HG03159 (cell line): Measurements from ENCODE around the gene SLC39A11.

Experiments used
- ATAC-seq: cut with Tn5 transposase; IDR thresholded peaks from one replicate; pipeline ENCODE4 v1.9.1; 2021; ENCODE audit warnings: mild to moderate bottlenecking, moderate library complexity; ENCODE audit not compliant: unreplicated experiment

The SLC39A11 gene

DNA sequence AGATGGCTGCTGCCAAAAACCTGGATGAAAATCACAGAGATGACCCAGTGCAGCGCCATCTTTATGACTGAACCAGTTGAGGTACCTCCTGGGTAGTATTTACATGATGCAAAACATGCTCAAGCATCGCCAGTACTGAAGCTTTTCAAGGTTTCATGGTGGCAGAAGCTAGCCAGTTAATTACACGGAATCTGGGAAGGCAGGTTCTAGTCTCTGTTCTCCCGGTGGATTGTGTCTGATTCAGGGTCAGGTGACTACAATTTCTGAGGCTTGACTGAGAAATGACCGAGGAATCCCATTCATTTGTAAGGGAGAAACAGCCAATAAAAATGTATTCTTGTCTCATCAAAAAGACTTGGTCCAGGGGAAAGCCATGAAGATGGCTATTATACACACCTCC is 209.1 kb downstream of the SLC39A11 start:
- no peak for ATAC-seq

DNA sequence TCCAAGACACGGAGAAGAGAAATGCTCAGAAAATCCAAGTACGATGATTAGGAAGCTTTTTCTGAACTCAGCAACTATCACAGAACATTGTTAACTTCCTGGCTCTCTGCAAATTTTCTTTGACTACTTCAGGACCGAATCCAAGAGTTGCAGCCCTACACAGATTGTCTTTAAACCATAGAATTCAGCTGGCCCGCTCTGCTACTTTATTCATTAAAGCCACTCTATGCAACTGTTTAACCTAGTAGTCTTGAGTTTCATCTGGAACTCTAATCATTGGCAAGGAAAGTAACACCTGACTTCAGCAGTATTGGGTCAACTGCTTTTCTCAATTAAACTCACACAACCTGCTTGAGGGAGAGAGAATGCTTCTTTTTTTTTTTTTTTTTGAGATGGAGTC is 210.1 kb downstream of the SLC39A11 start:
- no peak for ATAC-seq

DNA sequence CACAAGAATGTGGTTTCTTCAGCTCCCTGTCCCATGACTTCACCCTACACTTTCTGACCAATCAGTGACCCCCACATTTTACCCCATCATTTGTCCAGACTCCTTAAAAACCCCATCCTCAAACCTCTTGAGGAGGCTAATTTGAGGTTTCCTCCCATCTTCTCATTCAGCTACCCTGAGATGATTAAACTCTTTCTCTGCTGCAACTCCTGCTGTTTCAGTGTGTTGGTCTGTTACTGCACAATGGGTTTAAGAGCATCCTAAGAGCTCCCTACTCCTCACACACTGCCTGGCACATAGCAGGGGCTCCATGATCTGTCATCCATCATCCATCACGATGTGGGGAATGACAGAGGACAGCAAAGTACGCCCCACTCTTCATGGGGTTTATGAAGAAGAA is 212.6 kb downstream of the SLC39A11 start:
- ATAC-seq = no peak

DNA sequence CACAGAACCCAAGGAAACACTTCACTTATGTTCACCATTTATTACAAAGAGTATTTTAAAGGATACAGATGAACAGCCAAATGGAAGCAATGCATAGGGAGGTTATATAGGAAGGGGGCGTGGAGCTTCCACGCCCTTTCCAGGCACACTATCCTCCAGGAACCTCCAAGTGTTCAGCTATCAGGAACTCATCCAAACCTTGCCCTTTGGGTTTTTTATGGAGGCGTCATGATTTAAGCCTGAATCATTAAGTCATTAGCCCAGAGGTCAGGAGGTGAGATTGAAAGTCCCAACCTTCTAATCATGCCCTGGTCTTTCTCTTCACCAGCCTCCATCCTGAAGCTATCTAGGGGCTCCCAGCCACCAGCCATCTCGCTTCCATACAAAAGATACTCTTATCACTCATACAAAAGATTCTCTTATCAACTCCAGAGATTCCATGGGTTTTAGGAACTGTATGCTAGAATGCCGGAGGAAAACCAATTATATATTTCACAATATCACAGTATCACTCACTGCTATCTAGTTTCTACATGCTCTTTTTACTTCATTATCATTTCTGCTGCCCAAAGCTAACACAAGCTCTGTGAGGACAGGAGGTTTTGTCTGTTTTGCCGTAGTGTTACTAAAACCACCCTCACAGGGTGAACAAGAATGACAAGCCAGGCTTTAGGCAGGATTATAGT is 213.4 kb downstream of the SLC39A11 start:
- ATAC-seq = no peak

DNA sequence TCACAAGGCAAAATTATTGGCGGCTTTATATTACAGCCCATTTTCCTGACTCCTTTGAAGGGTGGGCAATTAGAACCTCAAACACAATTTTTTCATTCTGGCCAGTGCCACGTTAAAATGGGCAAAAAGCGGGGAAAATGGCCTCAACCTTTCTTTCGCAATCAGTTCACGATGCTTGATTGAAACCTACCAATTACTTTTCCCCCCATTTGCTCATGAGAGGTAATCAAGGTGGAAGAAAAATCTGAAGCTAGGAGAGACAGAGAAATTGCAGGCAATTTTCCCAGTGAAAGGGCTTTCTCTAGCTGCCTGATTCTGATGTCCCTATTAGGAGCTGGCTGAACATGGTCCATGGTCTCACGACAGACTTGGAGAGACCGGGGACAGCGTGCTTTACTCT is 215.1 kb downstream of the SLC39A11 start:
- no peak for ATAC-seq

DNA sequence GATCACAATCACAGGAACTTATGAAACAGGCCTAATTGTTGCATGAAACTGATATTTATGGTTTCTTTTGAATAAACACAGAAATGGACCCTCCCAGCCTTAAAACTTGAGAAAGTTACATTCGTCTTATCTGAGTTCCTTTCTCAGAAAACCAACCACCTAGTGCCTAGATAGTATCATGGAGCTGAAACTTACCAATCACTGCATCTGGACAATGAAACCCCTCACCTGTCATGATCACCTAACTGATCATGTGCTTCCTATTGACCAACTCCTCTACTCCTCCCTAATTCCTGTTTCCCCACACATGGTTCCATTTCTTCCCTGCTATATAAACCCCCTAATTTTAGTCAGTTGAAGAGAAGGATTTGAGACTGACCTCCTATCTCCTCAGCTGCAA is 216.1 kb downstream of the SLC39A11 start:
- no peak for ATAC-seq

DNA sequence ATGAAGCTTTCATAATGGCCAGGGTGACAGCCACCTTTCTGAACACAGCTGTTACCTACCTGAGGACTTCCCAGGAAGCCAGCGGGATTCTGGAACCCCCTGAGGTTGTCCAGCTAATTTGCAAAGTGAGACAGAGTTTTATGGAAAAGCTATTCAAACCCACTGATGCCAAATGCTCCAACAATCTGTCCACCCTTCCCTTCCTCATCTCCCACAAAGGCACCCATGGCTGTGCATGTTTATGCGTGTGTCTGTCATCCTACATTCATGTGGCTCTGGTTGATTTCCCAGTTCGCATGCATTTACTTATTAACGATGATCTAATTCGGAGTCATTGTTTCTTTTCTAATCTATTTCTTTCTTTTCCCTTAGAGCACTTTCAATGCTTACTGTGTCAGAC is 217.1 kb downstream of the SLC39A11 start:
- no peak for ATAC-seq

DNA sequence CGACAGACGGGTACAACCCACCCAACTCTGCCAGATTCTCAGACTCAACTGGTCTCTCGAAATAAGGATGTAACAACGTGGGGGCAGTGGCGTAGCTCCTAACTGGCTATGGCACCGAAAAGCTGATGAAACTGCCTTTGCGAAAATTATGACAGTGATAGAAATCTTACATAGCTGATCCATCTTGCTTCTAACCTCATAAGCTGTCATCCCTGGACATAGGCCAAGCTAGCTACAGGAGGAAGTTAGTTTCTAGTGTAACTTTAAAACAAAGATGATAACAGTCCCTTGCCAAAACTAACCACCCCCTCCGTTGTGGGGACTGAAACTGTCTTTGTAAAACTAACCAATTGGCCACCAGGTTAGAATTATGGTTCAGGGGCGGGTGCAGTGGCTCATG is 220.1 kb downstream of the SLC39A11 start:
- ATAC-seq = no peak

DNA sequence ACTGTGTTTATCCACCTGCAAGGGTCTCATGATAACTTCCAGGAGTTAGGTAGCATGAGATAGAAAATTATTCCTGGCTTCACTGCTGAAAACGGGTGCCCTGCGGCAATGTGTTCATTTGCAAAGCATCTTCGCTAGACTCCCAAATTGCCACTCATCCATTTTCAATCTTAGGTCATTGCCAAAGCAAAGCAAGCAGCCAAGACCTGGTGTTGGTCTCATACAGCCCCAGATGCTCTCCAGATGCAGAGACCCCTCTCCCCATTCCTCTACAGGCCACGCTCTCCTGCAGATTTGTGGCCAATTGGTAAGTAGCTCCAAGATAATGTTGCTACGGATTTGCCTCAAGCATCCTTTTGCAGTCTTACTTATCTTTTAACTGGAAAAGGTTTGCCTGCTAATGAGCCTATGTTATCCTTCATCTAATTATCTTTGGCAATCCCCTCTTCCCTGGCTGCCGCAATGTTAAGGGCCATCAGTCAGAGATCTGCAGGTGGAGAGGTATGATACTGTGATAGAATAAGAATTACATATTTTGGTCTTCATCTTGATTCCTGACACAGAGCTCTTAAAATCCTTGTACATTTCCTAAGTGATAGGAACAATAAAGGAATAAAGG is 222.0 kb downstream of the SLC39A11 start:
- ATAC-seq = no peak

DNA sequence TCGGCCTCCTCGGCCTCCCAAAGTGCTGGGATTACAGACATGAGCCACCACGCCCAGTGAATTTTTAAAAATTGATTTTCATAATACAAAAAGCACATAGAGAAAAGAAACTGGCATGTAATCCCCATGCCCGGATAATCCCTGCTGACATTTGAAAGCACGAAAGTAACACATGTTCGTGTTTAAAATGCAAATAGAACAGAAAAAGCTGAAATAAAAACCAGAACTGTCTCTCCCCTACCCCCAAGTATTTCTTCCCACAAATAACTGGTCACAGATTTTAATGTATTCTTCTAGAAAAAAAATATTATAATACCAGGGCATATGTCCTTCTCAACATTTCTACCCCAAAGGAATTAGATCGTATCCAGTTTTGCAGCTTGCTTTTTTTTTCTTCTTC is 222.9 kb downstream of the SLC39A11 start:
- no peak for ATAC-seq

DNA sequence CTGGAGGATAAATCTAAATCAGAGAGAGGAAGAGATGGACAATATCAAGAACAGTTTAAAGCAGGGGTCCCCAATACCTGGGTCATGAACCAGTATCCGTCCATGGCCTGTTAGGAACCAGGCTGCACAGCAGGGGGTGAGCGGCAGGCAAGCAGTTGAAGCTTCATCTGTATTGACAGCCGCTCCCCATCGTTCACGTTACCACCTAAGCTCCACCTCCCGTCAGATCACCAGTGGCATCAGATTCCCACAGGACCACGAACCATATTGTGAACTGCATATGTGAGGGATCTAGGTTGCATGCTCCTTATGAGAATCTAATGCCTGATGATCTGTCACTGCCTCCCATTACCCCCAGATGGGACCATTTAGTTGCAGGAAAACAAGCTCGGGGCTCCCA is 226.5 kb downstream of the SLC39A11 start:
- ATAC-seq = no peak

DNA sequence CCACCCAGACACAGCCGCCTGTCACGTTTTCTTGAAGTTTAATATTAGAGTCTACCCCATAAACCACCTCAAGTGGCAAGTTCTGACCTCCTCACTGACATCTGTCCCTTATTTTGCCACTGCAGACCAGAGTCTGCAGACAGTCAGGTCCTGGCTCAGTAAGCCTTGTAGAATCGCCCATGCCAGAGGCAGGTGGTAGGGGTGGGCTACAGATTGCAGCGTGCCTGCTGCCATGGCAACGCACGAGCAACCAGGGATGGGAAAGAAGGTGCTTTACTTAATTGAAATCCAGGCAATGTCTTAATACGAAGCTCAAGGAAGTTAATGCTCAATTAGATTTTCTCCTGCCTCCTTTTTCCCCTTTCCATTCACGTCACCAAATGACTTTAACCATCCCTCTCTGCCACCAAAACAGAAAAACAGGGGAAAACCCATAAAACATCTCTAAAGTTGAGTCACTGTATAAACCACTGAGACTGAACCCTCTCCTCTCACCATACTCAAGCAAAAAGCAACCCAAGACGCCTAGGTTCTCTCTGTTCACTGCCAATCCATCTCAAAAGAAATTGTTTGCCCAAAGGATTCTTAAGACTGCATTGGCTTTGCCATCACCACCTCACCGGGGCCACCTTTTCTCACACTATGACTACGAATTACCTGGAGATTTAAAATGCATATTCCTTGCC is 228.8 kb downstream of the SLC39A11 start:
- no peak for ATAC-seq

DNA sequence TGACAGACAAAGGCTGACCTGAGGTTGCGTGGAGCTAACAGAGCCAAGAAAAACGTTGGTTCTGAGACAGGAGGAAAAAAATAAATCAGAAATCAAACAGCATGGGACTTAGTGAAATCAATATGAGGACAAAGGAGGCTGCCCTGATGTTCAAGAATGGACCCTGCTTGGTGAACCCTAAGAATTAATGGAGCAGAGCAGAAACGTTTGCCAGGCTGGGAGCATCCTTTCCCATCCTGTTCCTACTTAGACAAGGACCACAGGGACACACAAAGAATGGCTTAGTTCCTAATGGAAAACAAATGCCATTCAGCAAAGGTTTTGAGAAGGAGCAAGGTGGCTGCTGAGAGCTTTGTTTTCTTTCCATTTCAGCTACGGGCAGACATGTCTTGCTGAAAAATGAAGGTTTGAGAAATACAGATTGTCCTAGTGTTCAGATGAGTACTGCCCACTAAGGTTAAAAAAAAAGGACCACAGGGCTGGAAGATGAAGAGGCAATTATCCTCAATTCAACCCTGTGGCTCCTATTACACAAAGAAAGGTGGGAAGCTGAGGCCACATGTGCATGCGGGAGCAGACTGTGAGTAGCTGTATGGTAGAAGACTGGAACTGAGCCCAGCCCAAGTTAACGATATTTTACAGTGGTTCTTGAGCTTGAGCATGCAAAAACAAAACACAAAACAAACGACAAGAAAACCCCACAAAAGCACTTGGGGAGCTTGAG is 230.1 kb downstream of the SLC39A11 start:
- no peak for ATAC-seq

DNA sequence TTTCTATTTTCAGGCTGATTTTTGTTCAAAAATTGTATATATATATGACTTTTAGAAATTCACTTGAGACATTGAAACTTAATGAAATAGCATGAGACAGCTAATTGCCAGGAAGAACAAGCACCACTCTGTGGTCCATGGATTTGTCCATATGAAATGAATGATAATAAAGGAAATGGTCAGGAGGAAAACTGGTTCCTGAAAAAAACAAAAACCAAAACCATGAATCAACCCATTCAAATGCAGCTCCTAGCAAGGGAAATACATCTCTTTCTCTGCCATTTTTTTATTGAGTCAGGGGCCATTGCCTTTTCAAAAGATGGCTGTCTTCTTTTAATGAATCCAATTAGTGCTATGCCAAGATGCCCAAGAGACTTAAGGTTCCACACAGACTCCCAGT is 230.7 kb downstream of the SLC39A11 start:
- ATAC-seq = no peak

DNA sequence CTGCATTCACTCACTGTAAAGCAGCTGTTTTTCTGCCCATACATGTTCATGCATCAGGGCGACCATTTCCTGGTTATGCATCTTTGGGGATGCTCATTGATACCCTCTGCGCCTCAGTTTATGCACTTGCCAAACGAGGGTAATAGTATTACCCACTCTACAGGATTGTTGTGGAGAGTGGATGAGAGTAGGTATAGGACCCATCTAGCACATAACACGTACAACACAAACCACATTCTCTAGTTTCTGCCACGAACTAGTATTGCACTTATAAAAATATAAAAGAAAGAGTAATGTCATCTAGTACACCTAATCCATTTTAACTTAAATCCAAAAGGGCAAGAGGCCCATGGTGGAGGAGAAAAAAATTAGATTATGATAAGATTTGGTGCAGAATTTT is 231.7 kb downstream of the SLC39A11 start:
- ATAC-seq = no peak

DNA sequence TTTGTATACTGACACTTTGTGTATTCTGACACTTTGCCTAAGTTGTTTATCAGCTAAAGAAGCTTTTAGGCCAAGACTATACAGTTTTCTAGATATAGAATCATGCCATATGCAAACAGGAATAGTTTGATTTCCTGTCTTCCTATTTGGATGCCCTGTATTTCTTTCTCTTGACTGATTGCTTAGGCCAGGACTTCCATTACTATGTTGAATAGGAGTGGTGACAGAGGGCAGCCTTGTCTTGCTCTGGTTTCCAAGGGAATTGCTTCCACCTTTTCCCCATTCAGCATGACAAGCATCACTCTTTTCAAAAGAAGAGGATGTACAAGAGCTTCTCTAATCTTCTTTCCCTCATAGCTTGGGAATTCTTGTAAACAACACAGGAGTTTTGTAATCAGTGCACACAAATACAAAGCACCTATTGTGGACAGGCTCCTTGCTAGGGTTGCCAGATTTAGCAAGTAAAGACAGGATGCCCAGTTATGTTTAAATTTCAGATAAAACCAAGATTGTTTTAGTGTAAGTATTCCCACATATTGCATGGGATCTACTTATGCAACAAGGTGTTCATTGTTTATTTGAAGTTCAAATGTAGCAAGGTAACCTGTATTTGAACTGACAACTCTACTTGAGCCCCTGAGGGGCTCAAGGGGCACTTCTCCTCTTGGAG is 233.5 kb downstream of the SLC39A11 start:
- ATAC-seq = no peak

DNA sequence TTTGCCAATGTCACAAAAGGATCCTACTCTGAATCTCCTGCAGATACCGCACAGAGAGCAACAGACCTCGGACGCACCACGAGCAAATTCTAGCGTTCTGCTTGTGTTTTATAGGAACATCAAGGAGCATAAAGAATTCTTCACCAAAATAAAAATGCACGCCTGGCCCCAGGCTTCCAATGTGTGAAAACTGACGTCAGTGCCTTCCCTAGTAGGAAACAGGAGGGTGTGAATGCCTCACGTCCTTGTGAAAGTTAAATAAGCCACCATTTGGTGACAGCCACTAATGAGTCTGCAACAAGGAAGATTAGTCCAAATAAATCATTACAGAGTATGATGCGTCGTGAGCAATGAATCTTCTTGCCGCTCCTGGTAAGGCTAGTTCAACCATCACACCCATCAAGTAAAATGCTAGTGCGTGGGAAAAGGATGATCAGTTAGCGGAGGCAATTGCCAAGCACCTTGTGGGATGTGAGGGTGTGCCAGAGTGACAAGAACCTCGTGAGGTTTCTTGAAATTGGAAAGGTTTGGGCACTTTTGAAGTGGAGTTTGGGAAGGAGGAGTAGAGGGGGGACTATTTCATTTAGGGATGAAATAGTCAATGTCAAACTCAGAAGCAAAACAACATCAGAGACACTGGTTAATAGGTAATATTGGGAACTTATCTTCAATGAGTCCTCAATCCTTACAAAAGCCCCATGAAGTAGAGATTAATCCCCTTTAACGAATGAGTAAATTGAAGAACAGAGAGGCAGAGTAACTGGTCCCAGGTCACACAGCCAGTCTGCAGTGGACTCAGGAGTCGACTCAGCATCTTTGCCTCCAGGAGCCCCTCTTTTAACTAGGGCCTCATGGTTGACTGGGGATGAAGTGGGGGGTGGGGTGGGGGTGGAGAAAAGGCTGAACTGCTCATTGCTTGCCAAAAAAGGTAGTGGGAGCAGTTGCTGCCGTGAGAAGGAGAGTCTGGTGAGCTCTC is 238.8 kb downstream of the SLC39A11 start:
- ATAC-seq = no peak

DNA sequence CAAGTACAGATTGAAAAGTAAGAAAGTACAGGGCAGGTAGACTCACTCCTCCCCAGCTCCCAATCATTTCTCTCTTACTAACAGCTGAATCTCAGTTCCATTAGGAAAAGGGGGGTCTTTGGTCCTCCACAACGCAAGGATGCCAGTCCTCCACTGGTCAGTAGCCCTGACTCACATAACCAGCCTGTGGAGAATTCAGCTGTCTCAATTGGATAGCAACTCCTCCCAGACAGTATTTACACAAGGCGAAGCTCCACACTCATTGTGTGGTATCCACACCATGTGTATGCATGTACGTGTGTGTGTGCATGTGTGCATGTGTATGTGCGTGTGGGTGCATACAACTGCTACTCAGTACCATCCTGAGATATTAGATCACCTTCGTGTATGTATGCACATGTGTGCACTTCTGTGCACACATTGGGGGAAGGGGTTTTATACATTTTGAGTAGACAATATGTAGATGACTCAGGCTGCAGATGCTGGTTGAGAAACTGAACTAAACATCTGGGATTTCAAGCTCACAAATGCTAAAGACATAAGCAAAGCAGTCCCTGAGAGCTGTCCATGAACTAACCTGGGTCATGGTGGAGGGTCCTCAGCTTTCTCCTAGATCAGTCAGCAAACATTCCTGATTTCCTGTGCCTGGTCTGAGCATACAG is 240.1 kb downstream of the SLC39A11 start:
- no peak for ATAC-seq

DNA sequence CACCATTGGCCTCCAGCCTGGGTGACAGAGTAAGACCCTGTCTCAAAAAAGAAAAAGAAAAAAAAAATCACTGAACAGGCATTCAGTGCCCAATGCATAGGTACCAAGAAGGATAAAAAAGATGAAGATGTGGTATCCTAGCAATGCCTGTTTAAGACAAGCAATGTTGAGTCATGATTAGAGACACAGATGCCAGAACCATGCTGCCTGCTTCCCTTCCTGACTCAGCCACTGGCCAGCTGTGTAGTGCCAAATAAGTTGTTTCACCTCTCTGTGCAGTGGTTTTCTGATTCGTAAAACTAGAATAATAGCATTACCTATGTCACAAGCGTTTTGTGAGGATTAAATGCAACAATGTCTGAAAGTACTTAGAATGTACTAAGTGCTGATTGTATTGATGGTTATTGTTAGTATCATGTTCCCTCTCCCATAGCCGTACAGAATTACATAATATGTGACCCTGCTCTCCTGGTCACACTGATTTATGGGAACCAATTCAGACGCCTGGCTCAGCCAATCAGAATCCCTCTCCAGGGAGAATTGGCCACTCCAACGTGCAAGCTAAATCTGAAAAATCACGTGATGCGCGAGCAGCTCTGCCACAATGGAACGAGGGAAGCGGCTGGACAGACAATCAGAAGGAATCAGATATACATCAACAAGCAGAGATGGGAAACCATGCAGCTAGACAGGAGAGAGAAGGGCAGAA is 241.9 kb downstream of the SLC39A11 start:
- ATAC-seq = no peak
